ENCODE measurements around the gene PLAU.
"Not testable (repeated sequence)": the region's sequence is repeated elsewhere in the genome, so short reads cannot be mapped to it uniquely, and the experiment has no call there.

The PLAU gene

DNA sequence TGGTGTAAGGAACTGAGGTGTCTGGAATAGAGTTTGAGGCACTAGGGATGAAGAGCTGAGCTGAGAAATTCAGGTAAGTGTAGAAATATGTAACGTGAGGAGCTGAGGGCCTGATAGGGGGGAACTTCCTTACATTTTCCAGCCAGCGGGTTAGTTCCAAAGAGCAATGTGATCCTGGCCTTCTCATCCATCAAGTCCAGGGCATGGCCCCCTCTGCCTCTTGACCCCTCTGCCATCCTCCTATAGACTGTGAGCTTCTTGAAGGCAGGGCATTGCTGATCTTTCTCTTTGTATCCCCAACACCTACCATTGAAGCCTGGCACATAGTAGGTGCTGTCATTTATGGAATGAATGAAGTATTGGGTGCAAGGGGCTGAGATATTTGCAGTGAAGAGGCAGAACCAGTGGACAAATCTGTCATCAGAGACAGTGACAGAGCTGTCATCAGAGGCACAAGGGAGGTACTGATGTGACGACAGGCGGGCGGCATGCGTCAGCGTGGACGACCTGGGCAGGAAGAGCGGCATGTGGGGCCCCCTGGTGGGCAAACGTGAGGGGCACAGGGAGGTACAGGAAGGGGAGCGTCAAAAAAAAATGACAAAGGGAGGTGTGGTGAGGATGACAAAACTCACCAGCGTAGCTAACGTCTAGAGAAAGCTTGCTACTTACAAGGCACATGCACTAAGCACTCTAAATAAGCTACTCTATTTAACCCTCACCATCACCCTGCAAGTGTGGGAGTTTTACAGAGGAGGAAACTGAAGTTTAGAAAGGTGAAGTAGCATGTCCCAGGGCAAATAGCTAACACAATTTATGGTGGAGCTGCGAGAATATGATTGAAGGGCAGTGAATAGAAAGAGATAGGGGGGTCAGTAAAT is 31.4 kb upstream of the PLAU start:
- in situ Hi-C loops (cut with HindIII; ENCODE audit: low pct_unique_long_range_greater_than_20kb, low sequenced_read_pairs) = no loop called here
- TF ChIP-seq JUND (IDR thresholded peaks at IDR 0.05; ENCODE audit: low read depth) = no peak
- peak; percentile 72 to 90 for DNase-seq (ENCODE audit: low read depth in 1 of 2, low spot score in 1 of 2)

DNA sequence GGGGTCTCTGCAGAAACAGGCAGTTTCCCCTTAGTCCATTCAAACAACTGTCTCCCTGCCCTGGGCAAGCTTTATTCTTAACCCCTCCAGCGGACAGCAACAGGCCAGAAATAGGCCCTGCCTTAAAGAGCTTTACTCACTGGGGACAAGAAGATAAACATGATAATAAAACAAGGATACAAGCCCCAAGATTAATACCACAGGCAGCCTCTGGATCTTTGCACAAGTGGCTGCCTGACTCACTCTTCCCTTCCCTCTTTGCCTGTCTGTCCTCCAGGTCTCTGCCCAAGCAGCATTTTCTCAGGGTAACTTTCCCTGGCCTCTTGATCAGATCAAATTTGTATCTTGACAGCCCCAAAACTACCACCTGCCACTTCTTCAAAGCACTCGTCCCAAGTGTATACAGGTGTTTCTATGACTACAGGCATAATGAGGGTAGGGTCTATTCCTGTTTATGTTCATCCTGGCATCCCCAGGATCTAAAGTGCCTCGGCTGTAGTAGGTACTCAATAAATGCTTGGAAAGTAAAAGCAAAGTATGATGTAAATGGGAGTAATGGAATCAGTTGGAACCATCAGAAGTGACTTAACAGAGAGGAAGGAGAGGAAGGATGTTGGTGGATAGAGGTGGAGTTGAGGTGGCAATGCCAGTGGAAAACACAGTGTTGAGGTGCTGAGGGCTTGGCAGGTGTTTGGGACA is 29.6 kb upstream of the PLAU start:
- DNase-seq (ENCODE audit: low read depth in 1 of 2, low spot score in 1 of 2) = no peak
- no peak for TF ChIP-seq JUND (IDR thresholded peaks at IDR 0.05; ENCODE audit: low read depth)
- in situ Hi-C loops (cut with HindIII; ENCODE audit: low pct_unique_long_range_greater_than_20kb, low sequenced_read_pairs) = no loop called here

DNA sequence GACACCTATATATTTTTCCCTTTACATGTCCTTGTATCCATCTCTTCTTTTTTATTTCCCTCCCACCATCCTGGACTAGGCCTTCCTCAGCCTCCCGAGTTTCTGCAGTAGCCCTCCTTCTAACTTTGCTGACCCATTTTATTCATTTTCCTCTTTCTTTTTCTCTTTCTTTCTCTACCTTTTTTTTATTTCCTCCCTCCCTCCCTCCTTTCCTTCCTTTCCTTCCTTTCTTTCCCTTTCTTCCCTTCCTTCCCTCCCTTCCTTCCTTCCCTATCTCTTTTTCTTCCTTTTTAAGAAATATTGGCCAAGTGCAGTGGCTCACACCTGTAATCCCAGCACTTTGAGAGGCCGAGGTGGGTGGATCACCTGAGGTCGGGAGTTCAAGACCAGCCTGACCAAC is 26.9 kb upstream of the PLAU start:
- no peak for TF ChIP-seq JUND (IDR thresholded peaks at IDR 0.05; ENCODE audit: low read depth)
- no peak for DNase-seq (ENCODE audit: low read depth in 1 of 2, low spot score in 1 of 2)
- in situ Hi-C loops (cut with HindIII; ENCODE audit: low pct_unique_long_range_greater_than_20kb, low sequenced_read_pairs) = no loop called here

DNA sequence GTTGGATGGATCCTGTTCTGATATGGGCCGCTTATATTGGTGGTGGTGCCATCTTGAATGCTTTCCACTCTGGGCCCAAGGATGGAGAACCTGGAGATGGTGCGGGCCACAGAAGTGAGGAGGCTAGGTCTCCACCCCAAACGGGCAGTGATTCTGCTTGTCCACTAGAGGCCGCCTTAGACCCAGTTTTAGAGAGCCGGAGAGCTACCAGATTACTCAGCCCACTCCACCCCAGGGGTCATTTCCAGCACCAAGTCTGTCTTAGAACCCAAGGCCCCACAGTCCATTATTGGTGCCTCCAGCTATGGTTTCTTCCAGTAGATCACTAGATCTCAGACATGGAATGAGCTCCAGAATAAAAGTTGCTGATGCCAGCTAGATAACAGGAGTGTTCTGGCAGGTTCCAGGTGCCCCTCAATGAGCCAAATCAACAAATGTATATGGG is 24.8 kb upstream of the PLAU start:
- peak; percentile 73 to 80 for DNase-seq (ENCODE audit: low read depth in 1 of 2, low spot score in 1 of 2)
- in situ Hi-C loops (cut with HindIII; ENCODE audit: low pct_unique_long_range_greater_than_20kb, low sequenced_read_pairs) = no loop called here
- no peak for TF ChIP-seq JUND (IDR thresholded peaks at IDR 0.05; ENCODE audit: low read depth)

DNA sequence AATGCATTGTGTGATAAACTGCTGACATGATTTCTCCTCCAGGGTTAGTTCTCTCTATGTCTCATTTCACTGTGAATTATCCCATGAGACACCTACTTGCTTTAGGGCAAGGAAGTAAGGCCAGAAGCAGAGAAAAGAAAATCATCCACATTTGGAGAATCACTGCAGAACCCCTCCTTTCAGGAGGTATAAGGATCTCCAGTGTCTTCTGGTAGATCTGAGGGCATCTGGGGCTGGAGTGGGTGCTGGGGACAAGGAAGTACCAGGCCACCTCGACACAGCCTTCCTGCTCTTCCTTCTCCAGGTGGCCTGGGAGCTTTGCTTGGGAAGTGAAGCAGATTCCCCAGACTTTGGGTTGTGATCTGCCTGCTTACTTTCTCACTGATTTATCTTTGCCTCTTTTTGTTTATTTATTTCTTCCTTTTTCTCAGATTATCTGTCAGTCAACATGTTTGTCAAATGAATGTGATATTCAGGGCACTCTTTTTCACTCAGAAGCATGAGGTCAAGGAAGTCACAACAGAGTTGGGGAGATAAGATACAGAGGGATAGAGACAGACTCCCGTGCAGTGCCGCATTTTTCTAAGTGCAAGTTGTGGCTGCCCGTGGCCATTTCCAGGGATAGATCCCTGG is 24.2 kb upstream of the PLAU start:
- no peak for TF ChIP-seq JUND (IDR thresholded peaks at IDR 0.05; ENCODE audit: low read depth)
- in situ Hi-C loops (cut with HindIII; ENCODE audit: low pct_unique_long_range_greater_than_20kb, low sequenced_read_pairs) = no loop called here
- no peak for DNase-seq (ENCODE audit: low read depth in 1 of 2, low spot score in 1 of 2)

DNA sequence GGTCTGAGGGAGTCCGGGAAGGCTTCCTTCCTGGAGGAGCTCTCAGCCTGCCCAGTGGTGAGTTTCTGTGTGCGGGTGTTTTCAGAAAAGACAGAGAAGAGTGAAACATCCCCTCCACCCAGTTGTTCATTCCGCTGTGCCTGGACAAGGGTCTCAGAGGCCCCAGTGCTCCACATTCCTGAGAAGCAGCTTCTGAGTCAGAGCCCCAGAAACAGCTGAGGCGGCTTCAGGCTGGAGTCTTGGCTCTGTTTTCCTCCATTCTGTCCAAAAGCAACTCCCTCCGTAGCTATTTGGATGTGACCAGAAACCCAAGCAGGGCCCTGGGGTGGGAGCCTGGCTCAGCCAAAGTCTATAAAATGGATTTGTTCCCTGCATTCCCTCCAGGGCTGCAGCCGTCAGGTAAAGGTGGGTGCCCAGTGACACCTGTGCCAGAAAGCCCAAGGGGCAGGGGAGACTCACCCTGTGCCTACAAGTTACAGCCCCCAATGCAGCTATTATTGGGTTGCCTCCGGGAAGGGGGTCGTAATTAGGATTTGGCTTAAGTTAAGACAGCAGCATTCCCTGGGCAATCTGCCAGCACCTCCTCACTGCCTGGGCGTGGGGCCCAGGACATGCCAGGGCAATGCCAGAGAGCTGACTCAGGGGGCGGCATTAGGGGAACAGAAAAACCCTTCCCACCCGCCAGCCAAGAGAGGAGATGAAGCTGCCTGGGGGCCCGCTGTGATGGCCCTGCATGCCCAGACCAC is 23.5 kb upstream of the PLAU start:
- TF ChIP-seq JUND (IDR thresholded peaks at IDR 0.05; ENCODE audit: low read depth) = no peak
- in situ Hi-C loops (cut with HindIII; ENCODE audit: low pct_unique_long_range_greater_than_20kb, low sequenced_read_pairs) = no loop called here
- peak in 1 of 2 experiments; percentile 52 for DNase-seq (ENCODE audit: low read depth in 1 of 2, low spot score in 1 of 2)

DNA sequence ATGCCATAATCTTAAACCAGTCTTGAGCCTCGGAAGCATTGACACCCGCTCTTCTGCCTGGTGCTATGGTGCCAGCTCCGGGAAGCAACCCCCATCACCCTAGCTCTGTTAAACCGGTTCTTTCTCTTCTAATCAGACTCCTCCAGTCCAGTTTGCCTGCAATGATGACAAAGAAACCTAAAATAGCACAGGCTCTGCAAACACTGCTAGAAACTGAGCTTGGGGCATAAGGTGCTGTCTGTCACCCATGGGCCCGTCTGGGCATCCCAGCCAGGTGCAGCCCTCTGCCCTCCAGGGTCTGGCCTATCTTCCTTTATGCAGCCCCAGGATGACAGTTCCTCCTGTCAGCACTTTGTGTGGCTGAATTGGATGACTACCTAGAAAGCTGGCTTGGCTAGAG is 22.4 kb upstream of the PLAU start:
- in situ Hi-C loops (cut with HindIII; ENCODE audit: low pct_unique_long_range_greater_than_20kb, low sequenced_read_pairs) = no loop called here

DNA sequence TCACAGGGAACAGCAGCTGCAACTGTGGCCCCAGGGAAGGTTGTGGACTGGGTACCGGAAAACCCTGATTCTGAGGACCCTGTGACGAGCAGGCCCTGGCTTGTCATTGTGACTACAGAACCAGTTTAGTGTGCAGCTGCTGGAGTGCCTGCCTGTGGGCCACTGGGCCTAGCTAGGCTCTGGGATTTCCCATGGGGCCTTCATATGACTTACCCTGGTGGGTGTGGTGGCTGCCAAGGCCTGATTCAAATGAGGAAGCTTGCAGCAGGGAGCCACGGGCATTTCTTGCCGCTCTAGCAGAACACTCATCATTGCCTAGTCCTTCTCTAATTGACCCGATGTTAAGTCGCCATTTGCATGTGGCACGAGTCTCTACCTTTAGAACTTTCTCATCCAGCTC is 21.9 kb upstream of the PLAU start:
- in situ Hi-C loops (cut with HindIII; ENCODE audit: low pct_unique_long_range_greater_than_20kb, low sequenced_read_pairs) = no loop called here
- peak in 1 of 2 experiments; percentile 59 for DNase-seq (ENCODE audit: low read depth in 1 of 2, low spot score in 1 of 2)
- no peak for TF ChIP-seq JUND (IDR thresholded peaks at IDR 0.05; ENCODE audit: low read depth)

More for the DNA sequence above, 22.4 kb upstream of the PLAU start:
- DNase-seq (ENCODE audit: low read depth in 1 of 2, low spot score in 1 of 2) = peak in 1 of 2 experiments; percentile 78
- no peak for TF ChIP-seq JUND (IDR thresholded peaks at IDR 0.05; ENCODE audit: low read depth)

DNA sequence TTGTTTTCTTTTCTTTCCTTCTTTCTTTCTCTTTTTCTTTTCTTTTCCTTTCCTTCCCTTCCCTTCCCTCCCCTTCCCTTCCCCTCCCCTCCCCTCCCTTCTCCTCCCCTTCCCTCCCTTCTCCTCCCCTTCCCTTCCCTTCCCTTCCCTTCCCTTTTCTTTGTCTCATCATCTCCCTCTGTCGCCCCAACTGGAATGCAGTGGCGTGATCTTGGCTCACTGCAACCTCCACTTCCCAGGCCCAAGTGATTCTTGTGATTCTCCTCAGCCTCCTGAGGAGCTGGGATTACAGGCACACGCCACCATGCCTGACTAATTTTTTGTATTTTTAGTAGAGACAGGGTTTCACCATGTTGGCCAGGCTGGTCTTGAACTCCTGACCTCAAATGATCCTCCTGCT is 21.5 kb upstream of the PLAU start:
- in situ Hi-C loops (cut with HindIII; ENCODE audit: low pct_unique_long_range_greater_than_20kb, low sequenced_read_pairs); DNase-seq (ENCODE audit: low read depth in 1 of 2, low spot score in 1 of 2): not testable (repeated sequence)

DNA sequence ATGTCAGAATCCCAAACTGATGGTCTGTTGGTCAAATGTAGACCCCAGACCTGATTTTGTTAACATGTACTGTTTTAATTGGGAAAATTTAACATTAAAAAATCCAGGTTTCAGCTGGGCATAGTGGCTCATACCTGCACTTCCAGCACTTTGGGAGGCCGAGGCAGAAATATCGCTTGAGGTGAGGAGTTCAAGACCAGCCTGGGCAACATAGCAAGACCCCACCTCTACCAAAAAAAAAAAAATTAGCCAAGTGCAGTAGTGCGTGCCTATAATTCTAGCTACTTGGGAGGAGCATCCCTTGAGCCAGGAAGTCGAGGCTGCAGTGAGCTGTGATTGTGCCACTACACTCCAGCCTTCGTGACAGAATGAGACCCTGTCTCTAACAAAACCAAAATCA is 20.7 kb upstream of the PLAU start:
- DNase-seq (ENCODE audit: low read depth in 1 of 2, low spot score in 1 of 2) = no peak
- in situ Hi-C loops (cut with HindIII; ENCODE audit: low pct_unique_long_range_greater_than_20kb, low sequenced_read_pairs) = no loop called here
- no peak for TF ChIP-seq JUND (IDR thresholded peaks at IDR 0.05; ENCODE audit: low read depth)

DNA sequence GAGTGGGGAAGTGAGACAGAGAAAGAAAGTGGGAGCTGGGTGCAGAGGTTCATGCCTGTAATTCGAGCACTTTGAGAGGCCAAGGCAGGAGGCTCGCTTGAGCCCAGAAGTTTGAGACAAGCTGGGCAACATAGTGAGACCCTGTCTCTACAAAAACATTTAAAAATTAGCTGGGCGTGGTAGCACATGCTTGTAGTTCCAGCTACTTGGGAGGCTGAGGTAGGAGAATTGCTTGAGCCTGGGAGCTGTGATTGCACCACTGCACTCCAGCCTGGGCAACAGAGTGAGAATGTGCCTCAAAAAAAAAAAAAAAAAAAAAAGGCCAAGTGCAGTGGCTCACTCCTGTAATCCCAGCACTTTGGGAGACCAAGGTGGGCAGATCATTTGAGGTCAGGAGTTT is 20.1 kb upstream of the PLAU start:
- in situ Hi-C loops (cut with HindIII; ENCODE audit: low pct_unique_long_range_greater_than_20kb, low sequenced_read_pairs); DNase-seq (ENCODE audit: low read depth in 1 of 2, low spot score in 1 of 2): not testable (repeated sequence)

DNA sequence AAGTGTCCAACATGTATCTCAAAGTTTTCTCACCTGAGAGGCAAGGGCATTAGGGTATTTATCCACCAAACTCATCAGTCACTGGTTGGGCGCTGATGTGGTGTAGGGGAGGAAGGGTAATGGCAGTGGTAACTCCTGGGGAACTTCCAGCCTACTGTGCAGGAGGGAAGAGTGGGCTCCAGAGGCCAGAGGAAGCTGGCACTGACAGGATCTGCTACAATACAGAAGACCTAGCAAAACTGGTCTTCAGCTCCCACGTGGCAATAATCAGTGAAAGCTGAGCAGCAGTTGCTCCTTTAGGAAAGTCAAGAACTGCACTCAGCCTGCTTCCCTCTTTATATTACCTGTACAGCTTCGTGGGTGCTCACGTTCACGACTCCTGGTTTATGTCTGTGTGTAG is 19.4 kb upstream of the PLAU start:
- TF ChIP-seq JUND (IDR thresholded peaks at IDR 0.05; ENCODE audit: low read depth) = no peak
- peak in 1 of 2 experiments; percentile 33 for DNase-seq (ENCODE audit: low read depth in 1 of 2, low spot score in 1 of 2)
- in situ Hi-C loops (cut with HindIII; ENCODE audit: low pct_unique_long_range_greater_than_20kb, low sequenced_read_pairs) = no loop called here

All from T47D (cell line).